ENCODE measurements around the gene MELK.

DNA sequence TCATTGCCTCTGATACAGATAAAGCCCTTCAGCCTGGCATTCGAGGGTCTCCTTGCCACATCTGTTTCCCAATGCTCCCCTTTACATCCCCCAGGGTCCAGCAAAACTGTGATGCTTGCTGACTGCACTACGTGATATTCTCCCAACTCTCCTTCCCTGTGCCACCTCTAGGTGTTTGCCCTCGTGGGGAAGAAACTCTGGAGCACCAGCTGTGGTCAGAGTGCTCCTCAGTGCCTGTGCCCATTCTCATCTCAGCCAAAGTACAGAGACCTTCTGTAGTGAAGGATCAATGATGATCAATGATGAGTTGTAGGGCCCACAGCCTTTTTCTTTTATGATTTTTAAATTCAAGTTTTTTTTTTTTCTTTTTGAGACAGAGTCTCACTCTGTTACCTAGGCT, 40.3 kb upstream of the MELK start:
- TF ChIP-seq, protein P1, sequence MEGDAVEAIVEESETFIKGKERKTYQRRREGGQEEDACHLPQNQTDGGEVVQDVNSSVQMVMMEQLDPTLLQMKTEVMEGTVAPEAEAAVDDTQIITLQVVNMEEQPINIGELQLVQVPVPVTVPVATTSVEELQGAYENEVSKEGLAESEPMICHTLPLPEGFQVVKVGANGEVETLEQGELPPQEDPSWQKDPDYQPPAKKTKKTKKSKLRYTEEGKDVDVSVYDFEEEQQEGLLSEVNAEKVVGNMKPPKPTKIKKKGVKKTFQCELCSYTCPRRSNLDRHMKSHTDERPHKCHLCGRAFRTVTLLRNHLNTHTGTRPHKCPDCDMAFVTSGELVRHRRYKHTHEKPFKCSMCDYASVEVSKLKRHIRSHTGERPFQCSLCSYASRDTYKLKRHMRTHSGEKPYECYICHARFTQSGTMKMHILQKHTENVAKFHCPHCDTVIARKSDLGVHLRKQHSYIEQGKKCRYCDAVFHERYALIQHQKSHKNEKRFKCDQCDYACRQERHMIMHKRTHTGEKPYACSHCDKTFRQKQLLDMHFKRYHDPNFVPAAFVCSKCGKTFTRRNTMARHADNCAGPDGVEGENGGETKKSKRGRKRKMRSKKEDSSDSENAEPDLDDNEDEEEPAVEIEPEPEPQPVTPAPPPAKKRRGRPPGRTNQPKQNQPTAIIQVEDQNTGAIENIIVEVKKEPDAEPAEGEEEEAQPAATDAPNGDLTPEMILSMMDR (IDR thresholded peaks at IDR 0.05): no peak
- no peak for TF ChIP-seq POLR2A (IDR thresholded peaks at IDR 0.05)
